Measurements from ENCODE around the gene C16orf74.

- TF ChIP-seq, protein P1, sequence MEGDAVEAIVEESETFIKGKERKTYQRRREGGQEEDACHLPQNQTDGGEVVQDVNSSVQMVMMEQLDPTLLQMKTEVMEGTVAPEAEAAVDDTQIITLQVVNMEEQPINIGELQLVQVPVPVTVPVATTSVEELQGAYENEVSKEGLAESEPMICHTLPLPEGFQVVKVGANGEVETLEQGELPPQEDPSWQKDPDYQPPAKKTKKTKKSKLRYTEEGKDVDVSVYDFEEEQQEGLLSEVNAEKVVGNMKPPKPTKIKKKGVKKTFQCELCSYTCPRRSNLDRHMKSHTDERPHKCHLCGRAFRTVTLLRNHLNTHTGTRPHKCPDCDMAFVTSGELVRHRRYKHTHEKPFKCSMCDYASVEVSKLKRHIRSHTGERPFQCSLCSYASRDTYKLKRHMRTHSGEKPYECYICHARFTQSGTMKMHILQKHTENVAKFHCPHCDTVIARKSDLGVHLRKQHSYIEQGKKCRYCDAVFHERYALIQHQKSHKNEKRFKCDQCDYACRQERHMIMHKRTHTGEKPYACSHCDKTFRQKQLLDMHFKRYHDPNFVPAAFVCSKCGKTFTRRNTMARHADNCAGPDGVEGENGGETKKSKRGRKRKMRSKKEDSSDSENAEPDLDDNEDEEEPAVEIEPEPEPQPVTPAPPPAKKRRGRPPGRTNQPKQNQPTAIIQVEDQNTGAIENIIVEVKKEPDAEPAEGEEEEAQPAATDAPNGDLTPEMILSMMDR (IDR thresholded peaks at IDR 0.05), result no peak
- TF ChIP-seq POLR2A (IDR thresholded peaks at IDR 0.05), result no peak
These were observed 31.6 kb upstream of the C16orf74 start for GRCh38 chr16:85782451-85782850.
